Measurements from ENCODE around the gene ZNF275.

GRCh38 chrX:153386097-153386496 is 52.1 kb downstream of the ZNF275 start:
- TF ChIP-seq, protein P1, sequence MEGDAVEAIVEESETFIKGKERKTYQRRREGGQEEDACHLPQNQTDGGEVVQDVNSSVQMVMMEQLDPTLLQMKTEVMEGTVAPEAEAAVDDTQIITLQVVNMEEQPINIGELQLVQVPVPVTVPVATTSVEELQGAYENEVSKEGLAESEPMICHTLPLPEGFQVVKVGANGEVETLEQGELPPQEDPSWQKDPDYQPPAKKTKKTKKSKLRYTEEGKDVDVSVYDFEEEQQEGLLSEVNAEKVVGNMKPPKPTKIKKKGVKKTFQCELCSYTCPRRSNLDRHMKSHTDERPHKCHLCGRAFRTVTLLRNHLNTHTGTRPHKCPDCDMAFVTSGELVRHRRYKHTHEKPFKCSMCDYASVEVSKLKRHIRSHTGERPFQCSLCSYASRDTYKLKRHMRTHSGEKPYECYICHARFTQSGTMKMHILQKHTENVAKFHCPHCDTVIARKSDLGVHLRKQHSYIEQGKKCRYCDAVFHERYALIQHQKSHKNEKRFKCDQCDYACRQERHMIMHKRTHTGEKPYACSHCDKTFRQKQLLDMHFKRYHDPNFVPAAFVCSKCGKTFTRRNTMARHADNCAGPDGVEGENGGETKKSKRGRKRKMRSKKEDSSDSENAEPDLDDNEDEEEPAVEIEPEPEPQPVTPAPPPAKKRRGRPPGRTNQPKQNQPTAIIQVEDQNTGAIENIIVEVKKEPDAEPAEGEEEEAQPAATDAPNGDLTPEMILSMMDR (IDR thresholded peaks at IDR 0.05) = no peak
- TF ChIP-seq EZH2 (IDR thresholded peaks at IDR 0.05; ENCODE audit: borderline replicate concordance, insufficient read depth, low read depth, low read length, poor library complexity, severe bottlenecking) = no peak
